ENCODE measurements around the gene DEAF1. TPM values are rescaled to one million over a fixed set of nuclear protein-coding genes. Genes with fewer than 3 reads are reported as not detected.

Gene DEAF1
- total RNA-seq, 2 experiments from 2014 or later: 59.1 to 59.3 TPM

GRCh38 chr11:637593-638521 is 57.2 kb downstream of the DEAF1 start:
- H3K36me3 Mint-ChIP-seq (ENCODE audit: low read depth): peaks cover 2% of the 10 kb centered on the region
- peaks cover 17% of the 10 kb centered on the region for H3K4me1 Mint-ChIP-seq (ENCODE audit: low read depth)
- DNase-seq: no peak
- TF ChIP-seq CTCF (IDR thresholded peaks at IDR 0.05): no peak
- H3K27ac Mint-ChIP-seq: no peak overlapping the region
- no peaks in the 10 kb centered on the region for H3K9me3 Mint-ChIP-seq
- H3K4me3 Mint-ChIP-seq: peak overlapping the region; percentile 7
- ATAC-seq: no peak
- POLR2A ChIA-PET: interaction anchor here (0.6 to 0.8 kb wide), 3 partner anchors 51 to 93 kb away, joined by 3 read pairs; no protein-coding TSS in a partner anchor
- intact Hi-C loops (cut with micrococcal nuclease): no loop called here
- peaks cover 31% of the 10 kb centered on the region for H3K27me3 Mint-ChIP-seq
- CTCF ChIA-PET: interaction anchor here (1.1 kb wide), 1 partner anchor 9 kb away, joined by 4 read pairs; no protein-coding TSS in a partner anchor

- no peak for DNase-seq
- H3K4me1 Mint-ChIP-seq (ENCODE audit: low read depth): peaks cover 17% of the 10 kb centered on the region
- peak overlapping the region; percentile 7 for H3K4me3 Mint-ChIP-seq
- peaks cover 31% of the 10 kb centered on the region for H3K27me3 Mint-ChIP-seq
- H3K36me3 Mint-ChIP-seq (ENCODE audit: low read depth): peaks cover 2% of the 10 kb centered on the region
- ChIA-PET CTCF (interaction anchor here (1.1 kb wide), 1 partner anchor 9 kb away, joined by 4 read pairs; no protein-coding TSS in a partner anchor), POLR2A (interaction anchor here (0.8 kb wide), 1 partner anchor 50 kb away, joined by 3 read pairs; no protein-coding TSS in a partner anchor)
- no peak for ATAC-seq
- H3K27ac Mint-ChIP-seq: no peak overlapping the region
- intact Hi-C loops (cut with micrococcal nuclease): no loop called here
- no peaks in the 10 kb centered on the region for H3K9me3 Mint-ChIP-seq
- no peak for TF ChIP-seq CTCF (IDR thresholded peaks at IDR 0.05)
These were observed 57.8 kb downstream of the DEAF1 start for GRCh38 chr11:637333-637592.

GRCh38 chr11:636511-637332 is 58.3 kb downstream of the DEAF1 start, which contains the start of gene DRD4:
TSS of gene DRD4 (plus strand) at chr11:637269. CDS start at chr11:637305, 36 bp downstream.
- ATAC-seq: peak; percentile 11
- TF ChIP-seq CTCF (IDR thresholded peaks at IDR 0.05): no peak
- Mint-ChIP-seq H3K27me3 (peaks cover 31% of the 10 kb centered on the region), H3K9me3 (no peaks in the 10 kb centered on the region), H3K4me3 (peak within 1 kb of the TSS; percentile 7), H3K4me1 (ENCODE audit: low read depth) (peaks cover 17% of the 10 kb centered on the region), H3K27ac (no peak within 1 kb of the TSS), H3K36me3 (ENCODE audit: low read depth) (peaks cover 2% of the 10 kb centered on the region)
- intact Hi-C loops (cut with micrococcal nuclease): no loop called here
- POLR2A ChIA-PET: interaction anchor here (0.6 to 0.7 kb wide), 2 partner anchors 69 to 139 kb away, joined by 3 read pairs; no protein-coding TSS in a partner anchor
- DNase-seq: no peak
- CTCF ChIA-PET: no interaction called here

- DNase-seq (no peak), ATAC-seq (no peak)
- intact Hi-C loops (cut with micrococcal nuclease): no loop called here
- Mint-ChIP-seq H3K27ac (no peak overlapping the region), H3K4me3 (no peak overlapping the region), H3K4me1 (ENCODE audit: low read depth) (peaks cover 17% of the 10 kb centered on the region), H3K27me3 (peaks cover 31% of the 10 kb centered on the region), H3K36me3 (ENCODE audit: low read depth) (peaks cover 2% of the 10 kb centered on the region), H3K9me3 (no peaks in the 10 kb centered on the region)
- TF ChIP-seq CTCF (IDR thresholded peaks at IDR 0.05): no peak
- ChIA-PET CTCF (no interaction called here), POLR2A (interaction anchor here (0.6 to 0.7 kb wide), 2 partner anchors 68 to 139 kb away, joined by 3 read pairs; no protein-coding TSS in a partner anchor)
These were observed 59.0 kb downstream of the DEAF1 start for GRCh38 chr11:635945-636510.

Measured in activated CD8-positive, alpha-beta T cell treated with anti-CD3 and anti-CD28 coated beads for 36 hours (primary cell).